ENCODE results near the gene PADI1. TPM values are rescaled to one million over a fixed set of nuclear protein-coding genes. Genes with fewer than 3 reads are reported as not detected.

The PADI1 gene
- total RNA-seq, 1 experiment from 2014 or later: not detected

GRCh38 chr1:17167786-17168090 is 37.2 kb upstream of the PADI1 start:
- H3K4me3 Mint-ChIP-seq (ENCODE audit: unreplicated experiment): no peak overlapping the region
- DNase-seq: no peak
- H3K36me3 Mint-ChIP-seq (ENCODE audit: insufficient read depth, unreplicated experiment): no peaks in the 10 kb centered on the region
- no peaks in the 10 kb centered on the region for H3K27me3 ChIP-seq (replicated peaks; ENCODE audit: control insufficient read depth, insufficient read depth, low read length)
- POLR2A ChIA-PET: no interaction called here
- peaks cover 2% of the 10 kb centered on the region for H3K9me3 Mint-ChIP-seq (ENCODE audit: unreplicated experiment)
- H3K4me3 ChIP-seq (ENCODE audit: low read depth, low read length): no peak overlapping the region
- H3K27ac Mint-ChIP-seq (ENCODE audit: unreplicated experiment): no peak overlapping the region
- CTCF ChIA-PET: no interaction called here
- no peaks in the 10 kb centered on the region for H3K4me1 Mint-ChIP-seq (ENCODE audit: low read depth, unreplicated experiment)
- no peak for TF ChIP-seq CTCF (IDR thresholded peaks at IDR 0.05; ENCODE audit: insufficient read depth in 1 of 2, low read depth in 1 of 2, low read length in 1 of 2, severe bottlenecking in 1 of 2, unreplicated experiment in 1 of 2)
- no peaks in the 10 kb centered on the region for H3K36me3 ChIP-seq (ENCODE audit: control insufficient read depth, insufficient read depth, low read length)
- peaks cover 6% of the 10 kb centered on the region for H3K27me3 Mint-ChIP-seq (ENCODE audit: insufficient read depth, unreplicated experiment)
- H3K9me3 ChIP-seq: no peaks in the 10 kb centered on the region
- intact Hi-C loops (cut with micrococcal nuclease; ENCODE audit: unreplicated experiment): no loop called here
- H3K4me1 ChIP-seq: no peaks in the 10 kb centered on the region
- no TSS peak for BruUV-seq (replicated peaks)

- Mint-ChIP-seq H3K27me3 (ENCODE audit: insufficient read depth, unreplicated experiment) (peaks cover 5% of the 10 kb centered on the region), H3K27ac (ENCODE audit: unreplicated experiment) (no peak overlapping the region)
- POLR2A ChIA-PET: no interaction called here
These were observed 36.6 kb upstream of the PADI1 start for GRCh38 chr1:17168091-17168876.

GRCh38 chr1:17170571-17170970 is 34.4 kb upstream of the PADI1 start:
- H3K27me3 Mint-ChIP-seq (ENCODE audit: insufficient read depth, unreplicated experiment): peaks cover 3% of the 10 kb centered on the region
- CTCF ChIA-PET: no interaction called here

More at GRCh38 chr1:17168091-17168876, 36.6 kb upstream of the PADI1 start:
- Mint-ChIP-seq H3K4me3 (ENCODE audit: unreplicated experiment) (no peak overlapping the region), H3K4me1 (ENCODE audit: low read depth, unreplicated experiment) (no peaks in the 10 kb centered on the region), H3K9me3 (ENCODE audit: unreplicated experiment) (peaks cover 7% of the 10 kb centered on the region), H3K36me3 (ENCODE audit: insufficient read depth, unreplicated experiment) (no peaks in the 10 kb centered on the region)
- Histone ChIP-seq H3K27me3 (replicated peaks; ENCODE audit: control insufficient read depth, insufficient read depth, low read length) (no peaks in the 10 kb centered on the region), H3K4me3 (ENCODE audit: low read depth, low read length) (no peak overlapping the region), H3K4me1 (no peaks in the 10 kb centered on the region), H3K36me3 (ENCODE audit: control insufficient read depth, insufficient read depth, low read length) (no peaks in the 10 kb centered on the region), H3K9me3 (no peaks in the 10 kb centered on the region)
- CTCF ChIA-PET: no interaction called here
- intact Hi-C loops (cut with micrococcal nuclease; ENCODE audit: unreplicated experiment): no loop called here
- no peak for DNase-seq
- no peak for TF ChIP-seq CTCF (IDR thresholded peaks at IDR 0.05; ENCODE audit: insufficient read depth in 1 of 2, low read depth in 1 of 2, low read length in 1 of 2, severe bottlenecking in 1 of 2, unreplicated experiment in 1 of 2)
- no TSS peak for BruUV-seq (replicated peaks)

More at GRCh38 chr1:17170571-17170970, 34.4 kb upstream of the PADI1 start:
- no peak for TF ChIP-seq CTCF (IDR thresholded peaks at IDR 0.05; ENCODE audit: insufficient read depth in 1 of 2, low read depth in 1 of 2, low read length in 1 of 2, severe bottlenecking in 1 of 2, unreplicated experiment in 1 of 2)
- POLR2A ChIA-PET: no interaction called here
- no peak overlapping the region for H3K4me3 ChIP-seq (ENCODE audit: low read depth, low read length)
- Mint-ChIP-seq H3K36me3 (ENCODE audit: insufficient read depth, unreplicated experiment) (no peaks in the 10 kb centered on the region), H3K9me3 (ENCODE audit: unreplicated experiment) (peaks cover 9% of the 10 kb centered on the region), H3K4me1 (ENCODE audit: low read depth, unreplicated experiment) (no peaks in the 10 kb centered on the region), H3K27ac (ENCODE audit: unreplicated experiment) (no peak overlapping the region), H3K4me3 (ENCODE audit: unreplicated experiment) (no peak overlapping the region)
- no peaks in the 10 kb centered on the region for H3K4me1 ChIP-seq
- H3K9me3 ChIP-seq: no peaks in the 10 kb centered on the region
- intact Hi-C loops (cut with micrococcal nuclease; ENCODE audit: unreplicated experiment): no loop called here
- BruUV-seq (replicated peaks): no TSS peak
- DNase-seq: no peak
- H3K27me3 ChIP-seq (replicated peaks; ENCODE audit: control insufficient read depth, insufficient read depth, low read length): no peaks in the 10 kb centered on the region
- no peaks in the 10 kb centered on the region for H3K36me3 ChIP-seq (ENCODE audit: control insufficient read depth, insufficient read depth, low read length)
